Mucosa of descending colon (tissue), 3 donors: Measurements from ENCODE around the gene OBP2A. TPM values are rescaled to one million over a fixed set of nuclear protein-coding genes. Genes with fewer than 3 reads are reported as not detected.

Experiments used
- ATAC-seq: fragments of 200-7000 bp; cut with Tn5 transposase; one replicate; pipeline ENCODE4 v1.9.1; 2020; ENCODE audit warnings: mild to moderate bottlenecking, moderate library complexity
- DNase-seq, 3 donors: peaks; one replicate each; pipeline ENCODE4 v3.0.0-alpha.2; 2020
- H3K36me3 ChIP-seq: fragments of 200-600 bp; one replicate; pipeline ENCODE4 v1.8.0; 2021; ENCODE audit warnings: low read depth, mild to moderate bottlenecking
- H3K4me1 ChIP-seq: fragments of 200-600 bp; one replicate; pipeline ENCODE4 v1.8.0; 2021; ENCODE audit warnings: low read depth, mild to moderate bottlenecking
- H3K4me3 ChIP-seq: fragments of 200-600 bp; one replicate; pipeline ENCODE4 v1.8.0; 2021; ENCODE audit warnings: mild to moderate bottlenecking
- H3K9me3 ChIP-seq: fragments of 200-600 bp; one replicate; pipeline ENCODE4 v1.8.0; 2021; ENCODE audit warnings: mild to moderate bottlenecking
- CTCF ChIP-seq: fragments of 200-600 bp; IDR thresholded peaks from one replicate; pipeline ENCODE4 v1.8.0; 2022; ENCODE audit warnings: antibody characterized with exemption, mild to moderate bottlenecking
- intact Hi-C, 2 donors: fragments of 100-400 bp; cut with DNase I in 1 of 2; cut with micrococcal nuclease in 1 of 2; formaldehyde crosslinking; loops; one replicate each; pipeline versions ENCODE4 v1.11.0 to v1.11.1; 2022; cut with DNase I, micrococcal nuclease
- total RNA-seq, 3 donors: library from RNA; stranded (reverse); fragmentation: NEBNext Ultra II Directional in 2 of 3; extraction: Animal tissue kit (Norgen Biotek cat#: 25700) in 2 of 3; gene quantifications; one replicate each; pipeline versions ENCODE4 v1.2.1 to v1.2.4, GENCODE V29; 2021 to 2023
- donor health status: DM: no; HTN: no; CAD: no; lungs with moderate emphysema.
- donor health status: DM: no; HTN: no; CAD: no.
- donor health status: DM: no; HTN: yes; CAD: no.

The OBP2A gene
- total RNA-seq, 3 donors from 2014 or later = not detected

GRCh38 chr9:135584371-135584770, 38.4 kb downstream of the OBP2A start:
- intact Hi-C loops = no loop called here
- H3K9me3 ChIP-seq = no peaks in the 10 kb centered on the region
- DNase-seq = no peak
- ATAC-seq = no peak
- no peaks in the 10 kb centered on the region for H3K4me1 ChIP-seq
- no peaks in the 10 kb centered on the region for H3K36me3 ChIP-seq
- TF ChIP-seq CTCF = no peak
- no peak overlapping the region for H3K4me3 ChIP-seq

GRCh38 chr9:135584934-135585333, 39.0 kb downstream of the OBP2A start:
- TF ChIP-seq CTCF = no peak
- H3K9me3 ChIP-seq = no peaks in the 10 kb centered on the region
- intact Hi-C loops = no loop called here
- H3K36me3 ChIP-seq = no peaks in the 10 kb centered on the region
- H3K4me1 ChIP-seq = no peaks in the 10 kb centered on the region
- DNase-seq (no peak), ATAC-seq (no peak)
- no peak overlapping the region for H3K4me3 ChIP-seq

- ATAC-seq (no peak), DNase-seq (no peak)
- Histone ChIP-seq H3K4me1 (no peaks in the 10 kb centered on the region), H3K9me3 (no peaks in the 10 kb centered on the region), H3K4me3 (no peak overlapping the region), H3K36me3 (no peaks in the 10 kb centered on the region)
- no peak for TF ChIP-seq CTCF
- intact Hi-C loops = no loop called here
Observed at GRCh38 chr9:135586601-135587109, 40.7 kb downstream of the OBP2A start.

GRCh38 chr9:135587658-135588057, 41.7 kb downstream of the OBP2A start:
- ATAC-seq (no peak), DNase-seq (no peak)
- intact Hi-C loops = no loop called here
- Histone ChIP-seq H3K9me3 (no peaks in the 10 kb centered on the region), H3K4me3 (no peak overlapping the region), H3K36me3 (no peaks in the 10 kb centered on the region), H3K4me1 (no peaks in the 10 kb centered on the region)
- no peak for TF ChIP-seq CTCF

GRCh38 chr9:135588371-135588770, 42.4 kb downstream of the OBP2A start:
- H3K4me1 ChIP-seq = no peaks in the 10 kb centered on the region
- intact Hi-C loops = no loop called here
- ATAC-seq (no peak), DNase-seq (no peak)
- H3K4me3 ChIP-seq = no peak overlapping the region
- no peaks in the 10 kb centered on the region for H3K36me3 ChIP-seq
- H3K9me3 ChIP-seq = no peaks in the 10 kb centered on the region
- no peak for TF ChIP-seq CTCF
